Liver (tissue), 9 donors: ENCODE data around the gene CYP39A1. TPM values are rescaled to one million over a fixed set of nuclear protein-coding genes. Genes with fewer than 3 reads are reported as not detected.

Experiments used
- DNase-seq: peaks from one replicate; pipeline ENCODE4 v3.0.0-alpha.2; 2017; ENCODE audit warnings: low spot score
- H3K27ac ChIP-seq, 2 donors: one replicate each; pipeline ENCODE4 v1.7.0; 2013; ENCODE audit warnings: inconsistent platforms in 2 of 2, low read length in 2 of 2, control low read depth in 1 of 2, low read depth in 1 of 2, mild to moderate bottlenecking in 1 of 2
- H3K27me3 ChIP-seq, 4 donors: one replicate each; pipeline versions ENCODE4 v1.6.1 to v1.7.0; 2013; ENCODE audit warnings: low read length in 3 of 4, inconsistent platforms in 1 of 4, mild to moderate bottlenecking in 1 of 4, moderate library complexity in 1 of 4; ENCODE audit not compliant: control insufficient read depth in 4 of 4, insufficient read depth in 4 of 4
- H3K36me3 ChIP-seq, 4 donors: one replicate each; pipeline versions ENCODE4 v1.6.1 to v1.7.0; 2013; ENCODE audit warnings: low read length in 3 of 4, mild to moderate bottlenecking in 3 of 4, low read depth in 1 of 4, moderate library complexity in 1 of 4; ENCODE audit not compliant: control insufficient read depth in 4 of 4, insufficient read depth in 3 of 4
- H3K4me1 ChIP-seq, 4 donors: one replicate each; pipeline versions ENCODE4 v1.6.1 to v1.7.0; 2013; ENCODE audit warnings: low read length in 3 of 4, mild to moderate bottlenecking in 3 of 4, moderate library complexity in 1 of 4; ENCODE audit not compliant: control insufficient read depth in 4 of 4, insufficient read depth in 4 of 4
- H3K4me3 ChIP-seq, 3 donors: one replicate each; pipeline versions ENCODE4 v1.6.1 to v1.7.0; 2013; ENCODE audit warnings: low read length in 3 of 3, control low read depth in 1 of 3, low read depth in 1 of 3, mild to moderate bottlenecking in 1 of 3
- H3K9ac ChIP-seq, 2 donors: one replicate each; pipeline ENCODE4 v1.7.0; 2013; ENCODE audit warnings: low read length in 2 of 2, mild to moderate bottlenecking in 2 of 2, moderate library complexity in 2 of 2, control low read depth in 1 of 2, low read depth in 1 of 2
- H3K9me3 ChIP-seq, 4 donors: one replicate each; pipeline versions ENCODE4 v1.6.1 to v1.7.0; 2013; ENCODE audit warnings: low read length in 3 of 4; ENCODE audit not compliant: control insufficient read depth in 4 of 4
- CTCF ChIP-seq: fragments of 150-350 bp; IDR thresholded peaks from 2 replicates; pipeline ENCODE4 v1.5.1; 2017; ENCODE audit warnings: improper control_type of control experiment, low read depth, low read length; ENCODE audit not compliant: missing input control
- EGR1 ChIP-seq, 2 donors: IDR thresholded peaks; 2 replicates each; pipeline ENCODE4 v1.6.1; 2016 to 2018; ENCODE audit warnings: antibody characterized with exemption in 2 of 2, low read depth in 2 of 2
- FOXA1 ChIP-seq: IDR thresholded peaks from 2 replicates; pipeline ENCODE4 v1.6.1; 2016; ENCODE audit warnings: antibody characterized with exemption
- HNF4A ChIP-seq, 2 donors: conservative IDR thresholded peaks; 2 replicates each; pipeline ENCODE4 v1.6.1; 2016; ENCODE audit warnings: antibody characterized with exemption in 2 of 2, mild to moderate bottlenecking in 2 of 2
- HNF4G ChIP-seq: IDR thresholded peaks from 2 replicates; pipeline ENCODE4 v1.6.1; 2016; ENCODE audit warnings: antibody characterized with exemption
- JUND ChIP-seq, 2 donors: IDR thresholded peaks; 2 replicates each; pipeline ENCODE4 v1.6.1; 2016; ENCODE audit warnings: antibody characterized with exemption in 2 of 2
- MAX ChIP-seq: IDR thresholded peaks from 2 replicates; pipeline ENCODE4 v1.6.1; 2016; ENCODE audit warnings: antibody characterized with exemption
- NR2F2 ChIP-seq: IDR thresholded peaks from 2 replicates; pipeline ENCODE4 v1.6.1; 2016; ENCODE audit warnings: antibody characterized with exemption
- RAD21 ChIP-seq, 2 donors: IDR thresholded peaks; 2 replicates each; pipeline ENCODE4 v1.6.1; 2016; ENCODE audit warnings: antibody characterized with exemption in 2 of 2, mild to moderate bottlenecking in 2 of 2
- REST ChIP-seq: IDR thresholded peaks from 2 replicates; pipeline ENCODE4 v1.6.1; 2016; ENCODE audit warnings: antibody characterized with exemption, mild to moderate bottlenecking
- RXRA ChIP-seq, 2 donors: IDR thresholded peaks; 2 replicates each; pipeline ENCODE4 v1.6.1; 2017 to 2018; ENCODE audit warnings: antibody characterized with exemption in 2 of 2, mild to moderate bottlenecking in 1 of 2
- SP1 ChIP-seq: IDR thresholded peaks from 2 replicates; pipeline ENCODE4 v1.6.1; 2018; ENCODE audit warnings: antibody characterized with exemption, mild to moderate bottlenecking
- TAF1 ChIP-seq: conservative IDR thresholded peaks from 2 replicates; pipeline ENCODE4 v1.6.1; 2016; ENCODE audit warnings: antibody characterized with exemption, mild to moderate bottlenecking
- YY1 ChIP-seq: IDR thresholded peaks from 2 replicates; pipeline ENCODE4 v1.6.1; 2016; ENCODE audit warnings: antibody characterized with exemption, mild to moderate bottlenecking
- ZBTB33 ChIP-seq: IDR thresholded peaks from 2 replicates; pipeline ENCODE4 v1.6.1; 2016; ENCODE audit warnings: antibody characterized with exemption
- WGBS: extraction: QIAGEN DNeasy Blood & Tissue Kit; methylation state at CpG from one replicate; pipeline ENCODE4 v1.1.7; 2013; 5-methylcytosine and 5-hydroxymethylcytosine counted together
- polyA plus RNA-seq, 2 donors: library from polyadenylated mRNA; stranded (reverse) in 1 of 2; unstranded in 1 of 2; fragments of 200-250 nt in 1 of 2; fragments of >200 nt in 1 of 2; fragmentation: Nextera tagmentation in 1 of 2; extraction: Ambion mirVana in 1 of 2; gene quantifications; one replicate each; pipeline versions ENCODE4 v1.2.1 to v1.2.3, GENCODE V29; 2013 to 2015
- total RNA-seq, 2 donors: library from RNA; depleted of rRNA; stranded (reverse); fragments of >200 nt; gene quantifications; one replicate each; pipeline ENCODE4 v1.2.3, GENCODE V29; 2014
- TF ChIP-seq, protein P1 (sequence below): IDR thresholded peaks from 2 replicates; pipeline ENCODE4 v1.6.1; 2016; ENCODE audit warnings: antibody characterized with exemption
- donor health status: healthy.
- donor health status: healthy.
- donor health status: healthy.
- donor health status: healthy.
- donor health status: healthy.

The CYP39A1 gene
- total and polyA plus RNA-seq, 4 donors: 10.8 to 29.8 (median 15.2) TPM

DNA sequence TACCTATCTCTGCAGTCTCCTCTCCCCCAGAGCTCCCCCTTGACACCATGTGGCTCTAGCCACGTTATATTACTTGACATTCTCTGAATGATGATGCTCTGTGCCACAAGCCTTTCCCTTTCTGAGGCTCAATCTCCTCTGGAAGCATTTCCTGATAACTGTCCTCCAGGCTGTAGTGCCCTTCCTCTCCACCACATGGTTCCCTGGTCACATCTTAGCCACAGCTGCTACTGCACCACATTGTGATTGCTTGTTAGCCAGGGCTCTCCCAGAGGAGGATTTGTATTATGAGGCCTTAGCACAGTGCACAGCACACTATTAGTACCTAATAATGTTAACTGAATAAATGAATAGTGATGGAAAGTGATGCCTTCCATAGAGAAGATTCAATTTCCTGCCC lies 97.5 kb downstream of the CYP39A1 start:
- Histone ChIP-seq H3K27me3 (no peaks in the 10 kb centered on the region), H3K27ac (no peak overlapping the region), H3K9me3 (no peaks in the 10 kb centered on the region), H3K36me3 (peaks cover 0 to 9% (median under 1%) of the 10 kb centered on the region in 4 donors), H3K4me1 (no peaks in the 10 kb centered on the region), H3K9ac (no peak overlapping the region), H3K4me3 (no peak overlapping the region)
- no peak for DNase-seq
- TF ChIP-seq EGR1 (IDR thresholded peaks at IDR 0.05; ENCODE audit: low read depth in 2 of 2): no peak
- TF ChIP-seq HNF4G: no peak
- TF ChIP-seq REST: no peak
- no peak for TF ChIP-seq FOXA1
- no peak for TF ChIP-seq TAF1
- TF ChIP-seq RAD21 (IDR thresholded peaks at IDR 0.05): no peak
- TF ChIP-seq SP1: no peak
- TF ChIP-seq HNF4A (conservative IDR thresholded peaks at IDR 0.05): no peak
- TF ChIP-seq, protein P1, sequence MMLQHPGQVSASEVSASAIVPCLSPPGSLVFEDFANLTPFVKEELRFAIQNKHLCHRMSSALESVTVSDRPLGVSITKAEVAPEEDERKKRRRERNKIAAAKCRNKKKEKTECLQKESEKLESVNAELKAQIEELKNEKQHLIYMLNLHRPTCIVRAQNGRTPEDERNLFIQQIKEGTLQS: no peak
- no peak for TF ChIP-seq CTCF
- 73% methylated on average over 1 of the region's 1 CpG for WGBS

DNA sequence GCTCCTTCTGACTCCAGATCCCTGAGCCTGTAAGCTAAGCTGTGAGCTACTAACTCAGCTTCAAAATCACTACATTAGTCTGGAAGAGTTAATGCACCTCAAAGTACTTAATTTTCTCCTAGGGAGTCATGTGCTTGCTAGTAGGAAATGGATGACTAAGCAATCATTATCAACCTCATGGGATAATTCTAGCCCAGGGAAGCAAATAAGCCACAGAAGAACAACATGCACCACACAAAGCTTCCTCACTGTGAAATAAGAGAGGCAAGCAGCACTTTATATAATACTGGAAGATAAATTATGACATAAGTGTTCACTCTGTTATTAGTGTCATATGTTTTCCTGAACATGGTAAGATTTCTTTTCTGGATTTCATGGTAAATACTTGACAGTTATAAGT lies 103.5 kb downstream of the CYP39A1 start:
- H3K27me3 ChIP-seq: no peaks in the 10 kb centered on the region
- no peak overlapping the region for H3K9ac ChIP-seq
- peaks cover 0 to 4% (median 0%) of the 10 kb centered on the region in 4 donors for H3K4me1 ChIP-seq
- H3K36me3 ChIP-seq: peaks cover 0 to 8% (median under 1%) of the 10 kb centered on the region in 4 donors
- H3K9me3 ChIP-seq: no peaks in the 10 kb centered on the region
- no peak overlapping the region for H3K4me3 ChIP-seq
- DNase-seq: no peak
- TF ChIP-seq RAD21 (IDR thresholded peaks at IDR 0.05) (no peak), MAX (no peak), REST (no peak), TAF1 (no peak), JUND (IDR thresholded peaks at IDR 0.05) (no peak), SP1 (no peak), RXRA (IDR thresholded peaks at IDR 0.05) (no peak), NR2F2 (no peak), YY1 (no peak), ZBTB33 (no peak)
- no peak overlapping the region for H3K27ac ChIP-seq
